Activated CD4-positive, alpha-beta T cell treated with anti-CD3 and anti-CD28 coated beads, Interleukin-2, amount 50 U/mL, for 48 hours (primary cell): ENCODE data around the gene MSTN.

Experiments used
- DNase-seq, 2 experiments: peaks; one replicate each; pipeline ENCODE4 v3.0.0-alpha.2; 2020

Gene MSTN

DNA sequence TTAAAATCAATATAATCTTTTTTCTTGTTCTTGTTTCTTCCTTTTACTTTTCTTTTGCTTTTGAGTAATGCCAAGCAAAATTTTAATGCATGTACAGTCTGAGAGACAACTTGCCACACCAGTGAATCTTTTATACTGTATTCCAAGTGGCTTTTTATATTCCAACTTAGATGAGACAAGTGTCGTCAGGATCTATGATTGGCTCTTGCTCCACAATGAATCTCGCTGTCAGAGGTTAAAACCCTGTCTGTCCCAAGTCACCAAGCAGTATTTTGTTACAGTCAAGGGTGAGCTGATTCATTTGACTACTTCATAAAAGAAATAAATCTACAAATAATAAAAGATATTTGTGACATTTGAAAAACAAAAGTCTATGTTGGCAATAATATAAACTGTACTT, at the start of gene MSTN:
MSTN (minus strand) TSS at position 129 of the 400 bp plus-strand sequence. CDS start 133 bp downstream, outside the sequence.
- no peak for DNase-seq

GRCh38 chr2:190111166-190111565, 48.6 kb upstream of the MSTN start:
- DNase-seq: no peak

- DNase-seq: no peak
Measured at GRCh38 chr2:190110699-190111098, 48.2 kb upstream of the MSTN start.

- no peak for DNase-seq
Measured at GRCh38 chr2:190110131-190110530, 47.6 kb upstream of the MSTN start.

GRCh38 chr2:190107409-190107808, 44.9 kb upstream of the MSTN start:
- DNase-seq: no peak

GRCh38 chr2:190106783-190107182, 44.3 kb upstream of the MSTN start:
- DNase-seq: no peak

DNA sequence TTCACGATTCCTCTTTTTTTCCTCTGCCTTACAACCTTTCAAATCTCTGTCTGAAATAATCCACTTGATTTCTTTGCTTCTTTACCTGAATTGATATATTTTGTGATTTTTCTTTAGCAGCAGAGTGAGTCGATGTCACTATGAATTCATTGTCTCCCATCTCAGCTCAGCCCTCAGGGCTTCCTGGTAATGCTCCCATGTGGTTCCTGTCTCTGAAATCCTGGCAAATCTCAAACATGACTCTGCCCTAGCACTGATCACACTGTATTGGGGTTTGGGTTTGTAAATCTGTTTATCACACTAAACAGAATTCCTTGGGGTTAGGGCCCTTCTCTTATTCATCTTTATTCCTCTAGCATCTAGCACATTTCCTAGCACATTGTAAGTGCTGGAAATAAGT, 43.0 kb upstream of the MSTN start:
- no peak for DNase-seq

GRCh38 chr2:190103144-190103543, 40.6 kb upstream of the MSTN start:
- no peak for DNase-seq

- DNase-seq: no peak
Measured at GRCh38 chr2:190099890-190100697, 37.6 kb upstream of the MSTN start.

DNA sequence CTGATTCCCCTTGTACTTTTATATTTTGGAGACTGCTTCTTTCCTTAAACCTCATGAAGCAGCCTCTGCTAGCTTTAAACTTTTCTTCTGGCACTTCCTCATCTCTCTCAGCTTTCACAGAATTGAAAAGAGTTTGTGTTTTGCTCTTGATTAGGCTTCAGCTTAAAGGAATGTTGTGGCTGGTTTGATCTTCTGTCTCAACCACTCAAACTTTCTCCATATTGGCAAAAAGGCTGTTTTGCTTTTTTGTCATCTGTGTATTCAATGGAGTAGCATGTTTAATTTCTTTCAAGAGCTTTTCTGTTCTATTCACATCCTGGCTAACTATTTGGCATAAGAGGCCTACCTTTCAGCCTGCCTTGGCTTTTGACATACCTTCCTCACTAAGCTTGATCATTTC, 36.3 kb upstream of the MSTN start:
- DNase-seq: no peak

DNA sequence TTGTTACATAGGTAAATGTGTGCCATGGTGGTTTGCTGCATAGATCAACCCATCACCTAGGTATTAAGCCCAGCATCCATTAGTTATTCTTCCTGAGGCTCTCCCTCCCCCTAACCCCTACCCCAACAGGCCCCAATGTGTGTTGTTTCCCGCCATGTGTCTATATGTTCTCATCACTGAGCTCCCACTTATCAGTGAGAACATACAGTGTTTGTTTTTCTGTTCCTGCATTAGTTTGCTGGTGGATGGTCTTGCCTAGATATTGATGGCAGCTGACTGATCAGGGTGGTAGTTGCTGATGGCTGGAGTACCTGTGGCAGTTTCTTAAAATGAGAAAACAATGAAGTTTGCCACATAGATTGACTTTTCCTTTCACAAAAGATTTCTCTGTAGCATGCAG, 34.6 kb upstream of the MSTN start:
- DNase-seq: no peak

DNA sequence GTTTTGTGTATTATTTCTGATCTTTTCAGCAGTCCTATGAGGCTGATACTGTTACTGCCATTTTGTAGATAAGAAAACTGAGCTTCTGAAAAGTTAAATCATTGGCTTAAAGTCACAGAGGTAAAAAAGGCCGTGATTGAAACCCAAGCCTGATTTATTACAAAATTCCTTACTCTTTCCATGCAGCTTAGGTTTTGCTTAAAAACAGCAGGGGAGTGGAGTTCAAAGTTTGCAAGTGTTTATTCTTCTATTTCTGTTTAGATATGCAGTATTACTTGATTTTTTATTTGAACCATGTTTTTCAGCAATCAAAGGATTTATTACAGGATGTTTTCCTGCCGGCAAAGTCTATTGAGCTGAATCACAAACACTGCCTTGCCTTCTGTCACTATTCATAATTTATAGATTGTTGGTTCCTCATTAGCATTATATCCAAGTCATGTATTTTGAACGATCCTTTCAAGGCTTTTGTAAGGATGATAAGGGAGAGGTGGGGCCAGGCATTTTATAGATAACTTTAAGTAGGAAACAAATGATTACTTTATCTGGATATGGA, 31.9 kb upstream of the MSTN start:
- no peak for DNase-seq

DNA sequence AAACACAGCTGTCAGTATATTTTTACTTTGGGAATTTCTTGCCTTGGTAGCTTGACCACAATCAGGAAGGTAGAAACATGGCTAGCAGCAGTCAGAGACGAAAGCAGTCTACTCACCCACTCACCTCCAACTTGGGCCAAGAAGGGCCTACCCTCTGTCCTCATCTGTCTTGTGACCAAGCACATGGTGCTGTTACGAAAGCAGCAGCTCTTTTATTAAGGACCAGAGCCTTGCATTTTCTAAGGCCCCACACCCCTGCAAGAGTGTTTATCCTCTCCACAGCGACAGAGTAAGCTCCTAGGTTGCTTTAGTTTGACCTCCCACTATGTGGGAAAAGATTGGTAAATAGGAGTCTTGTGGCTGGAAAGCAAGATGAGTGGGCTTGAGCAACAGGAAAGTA, 31.3 kb upstream of the MSTN start:
- no peak for DNase-seq

DNA sequence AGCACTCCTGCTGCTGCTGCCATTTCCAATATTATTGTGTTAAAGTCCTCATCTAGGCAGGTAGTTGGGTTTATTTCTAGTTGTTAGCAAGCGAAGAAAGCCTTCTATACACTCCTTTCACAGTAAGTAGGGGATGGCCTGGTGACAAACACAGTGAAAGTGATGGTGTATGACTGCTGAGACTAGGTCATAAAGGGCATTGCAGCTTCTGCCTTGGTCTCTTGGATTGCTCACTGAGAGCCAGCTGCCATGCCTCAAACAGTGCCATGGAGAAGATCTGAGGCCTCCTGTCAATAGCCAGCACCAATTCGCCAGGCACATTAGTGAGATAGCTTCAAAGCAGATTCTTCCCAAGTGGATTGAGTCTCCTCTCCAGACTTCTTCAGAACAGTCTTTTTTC, 27.6 kb upstream of the MSTN start:
- no peak for DNase-seq

DNA sequence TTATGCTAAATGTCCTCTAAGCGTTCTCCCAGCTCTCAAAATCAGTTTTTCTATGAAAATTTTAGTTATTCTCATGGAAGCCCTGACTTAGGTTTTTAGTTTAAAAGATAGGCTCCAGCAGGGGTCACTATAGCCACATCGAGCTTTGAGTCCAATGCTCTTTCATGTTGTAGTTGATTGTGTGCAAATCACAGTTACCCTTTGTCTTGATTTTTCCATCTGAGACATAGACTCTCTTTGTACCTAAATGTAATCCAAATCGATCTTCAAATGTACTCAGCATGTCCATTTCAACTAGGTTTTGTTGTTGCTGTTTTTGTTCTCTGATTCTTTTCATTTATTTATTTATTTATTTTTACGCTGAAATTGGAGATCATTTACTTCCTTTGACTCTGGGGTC, 26.4 kb upstream of the MSTN start:
- DNase-seq: peak; percentile 29 to 40

DNA sequence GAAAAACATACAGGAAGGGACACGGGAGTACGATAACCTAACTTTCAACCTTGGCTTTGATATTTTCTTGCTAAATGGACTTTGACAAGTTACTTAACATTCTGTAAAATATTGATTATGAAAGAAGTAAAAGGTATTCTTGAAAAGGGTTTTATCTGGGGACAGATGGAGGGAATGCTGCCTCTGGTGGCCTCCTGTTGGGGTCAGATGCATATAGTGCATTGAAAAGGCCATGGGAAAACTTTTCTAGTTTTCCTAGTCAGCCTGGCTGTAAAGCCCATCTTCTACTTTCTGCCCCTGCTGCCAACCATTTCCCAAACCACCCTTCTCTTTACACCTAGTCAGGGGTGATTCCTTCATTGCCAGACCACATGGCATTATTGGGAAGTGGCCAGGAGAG, 22.2 kb upstream of the MSTN start:
- no peak for DNase-seq

DNA sequence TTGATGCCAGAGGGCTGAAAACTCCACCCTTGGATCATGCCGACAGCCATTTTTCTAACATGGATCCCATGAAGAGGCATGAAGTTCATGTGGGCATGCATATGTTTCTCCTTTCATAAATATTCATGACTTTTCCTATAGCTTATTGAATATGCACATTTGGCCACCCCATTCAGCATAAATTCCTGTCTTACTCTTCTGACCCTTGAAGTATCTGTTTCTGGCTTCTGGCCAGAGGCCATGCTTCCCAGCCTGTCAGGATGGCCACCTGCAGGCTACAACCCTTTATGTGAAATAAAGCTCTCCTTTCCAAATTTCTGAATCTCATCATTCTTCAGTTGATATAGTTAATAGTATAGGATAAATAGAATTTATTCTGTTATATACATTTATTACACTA, 19.6 kb upstream of the MSTN start:
- DNase-seq: no peak

DNA sequence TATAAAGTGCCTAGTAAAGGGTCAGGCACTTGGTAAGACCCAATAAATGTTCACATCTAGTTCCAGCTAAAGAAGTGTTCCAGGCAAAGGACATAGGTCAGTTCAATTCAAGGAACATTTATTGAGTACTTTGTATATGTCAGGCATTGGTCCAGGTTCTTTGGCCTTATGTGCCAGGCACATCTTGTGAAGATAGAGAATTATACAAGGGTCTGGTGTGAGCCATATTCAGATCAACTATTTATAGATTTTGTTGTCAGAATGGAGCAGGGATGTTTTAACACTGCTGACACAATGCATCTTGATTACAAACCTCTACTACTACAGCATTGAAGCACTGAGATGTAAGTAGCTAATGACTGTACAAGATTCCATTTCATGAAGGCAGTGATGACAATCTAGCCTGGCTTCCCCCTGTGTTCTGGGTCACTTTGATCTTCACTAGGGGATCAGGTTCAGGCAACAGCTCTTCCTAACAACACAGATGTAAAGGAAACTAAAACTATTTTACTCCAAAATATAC, 18.1 kb upstream of the MSTN start:
- DNase-seq: no peak

- DNase-seq: no peak
Measured at GRCh38 chr2:190079160-190079559, 16.6 kb upstream of the MSTN start.

DNA sequence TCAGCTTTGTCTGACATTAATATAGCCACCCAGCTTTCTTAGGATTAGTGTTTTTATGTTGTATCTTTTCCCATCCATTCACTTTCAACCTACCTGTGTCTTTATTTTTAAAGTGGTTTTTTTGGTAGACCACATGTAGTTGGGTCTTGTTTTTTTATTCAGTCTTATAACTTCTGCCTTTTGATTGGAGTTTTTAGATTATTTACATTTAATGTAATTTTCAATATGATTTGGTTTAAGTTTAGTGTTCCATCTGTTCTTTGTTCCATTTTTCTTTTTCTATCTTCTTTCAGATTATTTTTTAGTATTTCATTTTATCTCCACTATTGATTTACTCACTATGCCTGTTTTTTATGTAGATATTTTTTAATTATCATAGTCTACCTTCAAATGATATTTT, 13.1 kb upstream of the MSTN start:
- DNase-seq: no peak

GRCh38 chr2:190069936-190070696, 7.6 kb upstream of the MSTN start:
- DNase-seq: peak in 1 of 2 experiments; percentile 13

DNA sequence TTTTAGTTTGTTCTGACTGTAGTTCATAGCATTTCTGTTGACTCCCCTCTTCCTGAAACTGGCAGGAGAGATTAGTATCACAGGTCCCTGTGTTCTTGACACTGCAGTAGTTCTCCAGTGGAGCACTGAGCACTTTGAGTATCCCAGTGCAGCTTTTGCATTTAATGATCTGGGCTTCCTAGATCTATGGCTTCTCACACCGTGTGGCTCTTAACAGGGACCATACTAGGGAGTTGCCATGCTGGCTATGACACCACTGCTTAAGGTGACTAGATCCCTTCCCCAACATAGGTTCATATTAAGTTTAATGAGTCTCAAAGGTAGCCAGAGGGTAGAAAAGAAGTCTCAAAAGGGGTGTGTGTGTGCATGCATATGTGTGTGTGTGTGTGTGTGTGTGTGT, 6.2 kb upstream of the MSTN start:
- no peak for DNase-seq

- DNase-seq: no peak
Measured at GRCh38 chr2:190065839-190066238, 3.3 kb upstream of the MSTN start.

GRCh38 chr2:190063624-190064023, 1.1 kb upstream of the MSTN start:
- no peak for DNase-seq
